Endodermal cell (in vitro differentiated cells): ENCODE measurements around the gene ZACN. TPM values are rescaled to one million over a fixed set of nuclear protein-coding genes. Genes with fewer than 3 reads are reported as not detected.

Experiments used
- DNase-seq: peaks from one replicate; pipeline ENCODE4 v3.0.0-alpha.2; 2017
- H3K27ac ChIP-seq: 2 replicates; pipeline ENCODE4 v1.5.1; 2013; ENCODE audit warnings: mild to moderate bottlenecking, low read depth, low read length, moderate library complexity
- H3K27me3 ChIP-seq: 2 replicates; pipeline ENCODE4 v1.6.1; 2013; ENCODE audit warnings: mild to moderate bottlenecking, low read length, moderate library complexity; ENCODE audit not compliant: insufficient read depth, control insufficient read depth, poor library complexity, severe bottlenecking
- H3K36me3 ChIP-seq: 2 replicates; pipeline ENCODE4 v1.7.0; 2013; ENCODE audit warnings: mild to moderate bottlenecking, low read length, moderate library complexity; ENCODE audit not compliant: control insufficient read depth, insufficient read depth
- H3K4me1 ChIP-seq: one replicate; pipeline ENCODE4 v1.7.0; 2013; ENCODE audit warnings: low read length; ENCODE audit not compliant: control insufficient read depth, insufficient read depth
- H3K4me3 ChIP-seq: 2 replicates; pipeline ENCODE4 v1.5.1; 2013; ENCODE audit warnings: mild to moderate bottlenecking, low read length, moderate library complexity
- H3K9ac ChIP-seq: 2 replicates; pipeline ENCODE4 v1.6.1; 2013; ENCODE audit warnings: mild to moderate bottlenecking, low read length, moderate library complexity; ENCODE audit not compliant: poor library complexity, severe bottlenecking; ENCODE audit errors: extremely low read depth
- H3K9me3 ChIP-seq: 2 replicates; pipeline ENCODE4 v1.6.1; 2013; ENCODE audit warnings: mild to moderate bottlenecking, low read length, moderate library complexity; ENCODE audit not compliant: control insufficient read depth
- H3K27ac Mint-ChIP-seq: 2 replicates; pipeline ENCODE4 v1.8.0; 2020; ENCODE audit warnings: mixed read lengths
- H3K27me3 Mint-ChIP-seq: 2 replicates; pipeline ENCODE4 v1.8.0; 2021; ENCODE audit warnings: mild to moderate bottlenecking, mixed read lengths; ENCODE audit not compliant: insufficient read depth
- H3K36me3 Mint-ChIP-seq: 2 replicates; pipeline ENCODE4 v1.8.0; 2020; ENCODE audit warnings: low read depth, mixed read lengths
- H3K4me1 Mint-ChIP-seq: 2 replicates; pipeline ENCODE4 v1.8.0; 2020; ENCODE audit warnings: mixed read lengths
- H3K4me3 Mint-ChIP-seq: 2 replicates; pipeline ENCODE4 v1.8.0; 2020; ENCODE audit warnings: mild to moderate bottlenecking, moderate library complexity, mixed read lengths
- H3K9me3 Mint-ChIP-seq: 2 replicates; pipeline ENCODE4 v1.8.0; 2020; ENCODE audit warnings: mild to moderate bottlenecking, mixed read lengths
- CTCF ChIP-seq: fragments of 200-600 bp; sonication (generic); conservative IDR thresholded peaks from 2 replicates; pipeline ENCODE4 v1.5.0; 2021; ENCODE audit warnings: antibody characterized with exemption, mild to moderate bottlenecking
- WGBS, 2 experiments: methylation state at CpG; one replicate each; pipeline versions ENCODE4 v1.1.5 to v1.1.7; 2013; ENCODE audit warnings: missing lambda C conversion rate in 2 of 2, mixed read lengths in 1 of 2; ENCODE audit not compliant: insufficient coverage in 1 of 2, insufficient read length in 1 of 2; 5-methylcytosine and 5-hydroxymethylcytosine counted together
- total RNA-seq, 2 donors: library from RNA; stranded (reverse); fragmentation: NEBNext Ultra II Directional in 1 of 2; extraction: Animal tissue kit (Norgen Biotek cat#: 25700) in 1 of 2; gene quantifications; 2 replicates in 1 of 2; 3 replicates in 1 of 2; pipeline ENCODE4 v1.2.1, GENCODE V29; 2021

Gene ZACN
- total RNA-seq, 2 donors from 2014 or later = 0.09 TPM; not detected in 1

GRCh38 chr17:76092526-76093413 is 13.8 kb downstream of the ZACN start:
- H3K9me3 Mint-ChIP-seq = no peaks in the 10 kb centered on the region
- no peak for DNase-seq
- Histone ChIP-seq H3K36me3 (peaks cover 82% of the 10 kb centered on the region), H3K4me3 (no peak overlapping the region), H3K27me3 (no peaks in the 10 kb centered on the region), H3K9ac (no peak overlapping the region), H3K4me1 (no peaks in the 10 kb centered on the region), H3K9me3 (no peaks in the 10 kb centered on the region), H3K27ac (no peak overlapping the region)
- TF ChIP-seq CTCF = no peak
- H3K36me3 Mint-ChIP-seq = peaks cover 70% of the 10 kb centered on the region
- WGBS, 2 experiments = 94 to 96% methylated on average over 8 to 20 of the region's 20 CpGs
- no peak overlapping the region for H3K27ac Mint-ChIP-seq
- no peaks in the 10 kb centered on the region for H3K27me3 Mint-ChIP-seq
- no peaks in the 10 kb centered on the region for H3K4me1 Mint-ChIP-seq
- no peak overlapping the region for H3K4me3 Mint-ChIP-seq

DNA sequence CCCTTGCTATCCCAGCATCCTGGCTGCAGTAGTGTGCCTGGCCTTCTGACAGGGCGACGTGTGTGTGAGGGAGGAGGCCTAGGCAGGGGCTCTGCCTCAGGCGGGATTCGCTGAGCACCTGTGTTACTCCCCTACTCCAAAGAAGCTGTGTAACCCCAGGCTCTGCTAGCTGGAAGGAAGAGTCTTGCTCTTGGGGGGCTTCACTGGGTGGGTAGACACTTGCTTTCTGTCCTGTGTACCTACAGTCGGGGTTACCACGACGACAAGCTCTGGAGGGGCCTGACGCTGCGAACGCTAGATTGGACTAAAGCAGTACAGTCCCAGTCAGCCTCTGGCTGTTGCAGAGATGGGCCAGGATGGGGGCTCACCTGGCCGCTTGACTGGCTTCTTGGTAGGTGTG is 15.1 kb downstream of the ZACN start:
- H3K9ac ChIP-seq = no peak overlapping the region
- H3K4me3 ChIP-seq = no peak overlapping the region
- 90 to 97% methylated on average over 7 to 11 of the region's 11 CpGs for WGBS, 2 experiments
- H3K4me3 Mint-ChIP-seq = no peak overlapping the region
- H3K27me3 Mint-ChIP-seq = no peaks in the 10 kb centered on the region
- no peak for TF ChIP-seq CTCF
- H3K4me1 ChIP-seq = no peaks in the 10 kb centered on the region
- H3K36me3 ChIP-seq = peaks cover 79% of the 10 kb centered on the region
- H3K36me3 Mint-ChIP-seq = peaks cover 69% of the 10 kb centered on the region
- no peaks in the 10 kb centered on the region for H3K9me3 Mint-ChIP-seq
- no peak for DNase-seq
- H3K27ac Mint-ChIP-seq = no peak overlapping the region
- H3K27me3 ChIP-seq = no peaks in the 10 kb centered on the region
- no peaks in the 10 kb centered on the region for H3K4me1 Mint-ChIP-seq
- no peak overlapping the region for H3K27ac ChIP-seq
- H3K9me3 ChIP-seq = no peaks in the 10 kb centered on the region

DNA sequence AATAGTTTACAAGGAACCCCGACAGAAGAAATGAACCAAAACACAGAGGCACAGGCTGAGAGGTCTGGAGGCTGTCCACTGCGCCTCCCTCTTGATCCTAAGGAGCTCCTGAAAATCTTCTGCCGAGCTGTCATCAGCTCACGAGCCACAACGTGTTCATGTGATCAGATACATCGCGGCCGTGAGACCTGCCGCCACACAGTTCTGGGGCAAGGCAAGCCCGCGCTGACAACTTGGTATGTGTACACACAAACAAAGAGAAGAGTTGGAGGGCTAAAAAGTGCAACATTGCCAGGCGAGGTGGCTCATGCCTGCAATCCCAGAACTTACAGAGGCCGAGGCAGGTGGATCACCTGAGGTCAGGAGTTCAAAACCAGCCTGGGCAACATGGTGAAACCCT is 17.0 kb downstream of the ZACN start:
- Mint-ChIP-seq H3K4me3 (no peak overlapping the region), H3K4me1 (no peaks in the 10 kb centered on the region), H3K36me3 (peaks cover 70% of the 10 kb centered on the region), H3K27me3 (no peaks in the 10 kb centered on the region), H3K9me3 (no peaks in the 10 kb centered on the region), H3K27ac (no peak overlapping the region)
- H3K4me1 ChIP-seq = no peaks in the 10 kb centered on the region
- no peak overlapping the region for H3K27ac ChIP-seq
- no peak overlapping the region for H3K4me3 ChIP-seq
- no peak for DNase-seq
- TF ChIP-seq CTCF = no peak
- H3K27me3 ChIP-seq = no peaks in the 10 kb centered on the region
- 92 to 93% methylated on average over 13 of the region's 13 CpGs for WGBS, 2 experiments
- H3K9me3 ChIP-seq = no peaks in the 10 kb centered on the region
- H3K36me3 ChIP-seq = peaks cover 80% of the 10 kb centered on the region
- H3K9ac ChIP-seq = no peak overlapping the region
